Mucosa of descending colon (tissue), 3 donors: ENCODE measurements around the gene TUT4. TPM values are rescaled to one million over a fixed set of nuclear protein-coding genes. Genes with fewer than 3 reads are reported as not detected.
"Not testable (repeated sequence)": the region's sequence is repeated elsewhere in the genome, so short reads cannot be mapped to it uniquely, and the experiment has no call there.

Experiments
- ATAC-seq: fragments of 200-7000 bp; cut with Tn5 transposase; one replicate; pipeline ENCODE4 v1.9.1; 2020; ENCODE audit warnings: mild to moderate bottlenecking, moderate library complexity
- DNase-seq, 3 donors: peaks; one replicate each; pipeline ENCODE4 v3.0.0-alpha.2; 2020
- H3K36me3 ChIP-seq: fragments of 200-600 bp; one replicate; pipeline ENCODE4 v1.8.0; 2021; ENCODE audit warnings: low read depth, mild to moderate bottlenecking
- H3K4me1 ChIP-seq: fragments of 200-600 bp; one replicate; pipeline ENCODE4 v1.8.0; 2021; ENCODE audit warnings: low read depth, mild to moderate bottlenecking
- H3K4me3 ChIP-seq: fragments of 200-600 bp; one replicate; pipeline ENCODE4 v1.8.0; 2021; ENCODE audit warnings: mild to moderate bottlenecking
- H3K9me3 ChIP-seq: fragments of 200-600 bp; one replicate; pipeline ENCODE4 v1.8.0; 2021; ENCODE audit warnings: mild to moderate bottlenecking
- intact Hi-C, 2 donors: fragments of 100-400 bp; cut with DNase I in 1 of 2; cut with micrococcal nuclease in 1 of 2; formaldehyde crosslinking; loops; one replicate each; pipeline versions ENCODE4 v1.11.0 to v1.11.1; 2022; cut with DNase I, micrococcal nuclease
- total RNA-seq, 3 donors: library from RNA; stranded (reverse); fragmentation: NEBNext Ultra II Directional in 2 of 3; extraction: Animal tissue kit (Norgen Biotek cat#: 25700) in 2 of 3; gene quantifications; one replicate each; pipeline versions ENCODE4 v1.2.1 to v1.2.4, GENCODE V29; 2021 to 2023
- TF ChIP-seq, protein P1 (sequence below): fragments of 200-600 bp; IDR thresholded peaks from one replicate; pipeline ENCODE4 v1.8.0; 2022; ENCODE audit warnings: antibody characterized with exemption, mild to moderate bottlenecking
- donor health status: DM: no; HTN: no; CAD: no; lungs with moderate emphysema.
- donor health status: DM: no; HTN: no; CAD: no.
- donor health status: DM: no; HTN: yes; CAD: no.

Gene TUT4
- total RNA-seq, 3 donors from 2014 or later: 17.9 to 51.7 (median 20.8) TPM

DNA sequence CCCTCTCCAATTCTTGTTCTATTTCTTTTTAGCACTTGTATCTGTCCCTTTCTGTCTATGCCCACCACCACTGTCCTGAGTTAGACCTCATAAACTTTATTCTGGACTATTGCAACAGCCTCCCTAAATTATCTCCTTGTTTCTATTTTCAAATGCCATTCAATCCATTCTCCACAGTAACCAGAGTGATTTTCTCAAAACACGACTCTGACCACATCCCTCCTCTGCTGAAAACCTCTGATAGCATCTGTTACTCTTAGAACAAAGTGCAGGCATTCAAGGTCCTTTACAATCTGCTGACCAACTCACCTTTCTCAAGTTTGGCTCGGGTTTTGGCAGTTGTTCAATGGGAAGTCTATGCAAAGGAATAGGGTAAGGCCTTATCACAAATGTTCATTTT is 26.5 kb upstream of the TUT4 start:
- H3K4me1 ChIP-seq: no peaks in the 10 kb centered on the region
- no peak for DNase-seq
- intact Hi-C loops: no loop called here
- H3K36me3 ChIP-seq: no peaks in the 10 kb centered on the region
- no peaks in the 10 kb centered on the region for H3K9me3 ChIP-seq
- TF ChIP-seq, protein P1, sequence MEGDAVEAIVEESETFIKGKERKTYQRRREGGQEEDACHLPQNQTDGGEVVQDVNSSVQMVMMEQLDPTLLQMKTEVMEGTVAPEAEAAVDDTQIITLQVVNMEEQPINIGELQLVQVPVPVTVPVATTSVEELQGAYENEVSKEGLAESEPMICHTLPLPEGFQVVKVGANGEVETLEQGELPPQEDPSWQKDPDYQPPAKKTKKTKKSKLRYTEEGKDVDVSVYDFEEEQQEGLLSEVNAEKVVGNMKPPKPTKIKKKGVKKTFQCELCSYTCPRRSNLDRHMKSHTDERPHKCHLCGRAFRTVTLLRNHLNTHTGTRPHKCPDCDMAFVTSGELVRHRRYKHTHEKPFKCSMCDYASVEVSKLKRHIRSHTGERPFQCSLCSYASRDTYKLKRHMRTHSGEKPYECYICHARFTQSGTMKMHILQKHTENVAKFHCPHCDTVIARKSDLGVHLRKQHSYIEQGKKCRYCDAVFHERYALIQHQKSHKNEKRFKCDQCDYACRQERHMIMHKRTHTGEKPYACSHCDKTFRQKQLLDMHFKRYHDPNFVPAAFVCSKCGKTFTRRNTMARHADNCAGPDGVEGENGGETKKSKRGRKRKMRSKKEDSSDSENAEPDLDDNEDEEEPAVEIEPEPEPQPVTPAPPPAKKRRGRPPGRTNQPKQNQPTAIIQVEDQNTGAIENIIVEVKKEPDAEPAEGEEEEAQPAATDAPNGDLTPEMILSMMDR: no peak
- no peak for ATAC-seq
- H3K4me3 ChIP-seq: no peak overlapping the region

GRCh38 chr1:52578066-52578465 is 25.2 kb upstream of the TUT4 start:
- intact Hi-C loops, H3K4me3 ChIP-seq, H3K36me3 ChIP-seq, ATAC-seq, H3K4me1 ChIP-seq, H3K9me3 ChIP-seq, DNase-seq: not testable (repeated sequence)

DNA sequence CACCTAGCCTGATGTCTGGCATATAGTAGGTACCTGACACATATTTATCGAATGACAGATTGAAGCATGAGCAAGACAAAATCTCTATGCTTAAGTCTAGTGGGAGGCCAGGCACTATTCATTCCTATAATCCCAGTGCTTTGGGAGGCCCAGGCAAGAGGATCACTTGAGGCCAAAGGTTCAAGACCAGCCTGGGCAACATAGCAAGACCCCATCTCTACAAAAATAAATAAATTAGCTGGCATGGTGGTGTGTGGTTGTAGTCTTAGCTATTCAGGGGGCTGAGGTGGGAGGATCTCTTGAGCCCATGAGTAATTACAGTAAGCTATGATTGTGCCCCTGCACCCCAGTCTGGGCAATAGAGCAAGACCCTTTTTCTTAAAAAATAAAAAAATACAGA is 23.2 kb upstream of the TUT4 start:
- H3K4me1 ChIP-seq: no peaks in the 10 kb centered on the region
- ATAC-seq (no peak), DNase-seq (no peak)
- TF ChIP-seq, protein P1: no peak
- H3K36me3 ChIP-seq: no peaks in the 10 kb centered on the region
- intact Hi-C loops: no loop called here
- H3K9me3 ChIP-seq: no peaks in the 10 kb centered on the region
- H3K4me3 ChIP-seq: no peak overlapping the region

- ATAC-seq (no peak), DNase-seq (no peak)
- TF ChIP-seq, protein P1: no peak
- intact Hi-C loops: no loop called here
- no peaks in the 10 kb centered on the region for H3K9me3 ChIP-seq
- no peaks in the 10 kb centered on the region for H3K4me1 ChIP-seq
- H3K36me3 ChIP-seq: no peaks in the 10 kb centered on the region
- H3K4me3 ChIP-seq: no peak overlapping the region
Observed at GRCh38 chr1:52574594-52574993, 21.7 kb upstream of the TUT4 start.

DNA sequence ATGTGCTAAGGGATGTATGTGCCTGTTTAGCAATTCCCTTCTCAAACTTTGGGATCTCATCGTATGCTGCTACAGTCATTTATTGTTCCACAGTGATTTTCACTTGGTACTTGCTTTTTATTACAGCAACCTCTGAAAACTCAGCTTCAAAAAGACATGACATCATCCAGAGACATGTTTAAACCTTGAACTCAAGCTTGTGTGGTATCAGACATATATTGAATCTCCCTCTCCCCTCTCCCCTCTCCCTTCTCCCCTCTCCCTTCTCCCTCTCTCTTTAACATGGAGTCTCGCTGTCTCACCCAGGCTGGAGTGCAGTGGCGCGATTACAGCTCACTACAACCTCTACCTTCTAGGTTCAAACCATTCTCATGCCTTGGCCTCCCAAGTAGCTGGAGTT is 19.5 kb upstream of the TUT4 start:
- DNase-seq (no peak), ATAC-seq (no peak)
- intact Hi-C loops: no loop called here
- no peaks in the 10 kb centered on the region for H3K36me3 ChIP-seq
- no peak overlapping the region for H3K4me3 ChIP-seq
- H3K9me3 ChIP-seq: no peaks in the 10 kb centered on the region
- TF ChIP-seq, protein P1: no peak
- H3K4me1 ChIP-seq: no peaks in the 10 kb centered on the region

GRCh38 chr1:52571783-52572182 is 18.9 kb upstream of the TUT4 start:
- no peak for ATAC-seq
- no peak for DNase-seq
- intact Hi-C loops: no loop called here
- H3K4me1 ChIP-seq: no peaks in the 10 kb centered on the region
- no peak overlapping the region for H3K4me3 ChIP-seq
- H3K36me3 ChIP-seq: no peaks in the 10 kb centered on the region
- H3K9me3 ChIP-seq: no peaks in the 10 kb centered on the region
- TF ChIP-seq, protein P1: no peak
